SK-N-MC (cell line): ENCODE measurements around the gene NDUFC2.
"Not testable (repeated sequence)": the region's sequence is repeated elsewhere in the genome, so short reads cannot be mapped to it uniquely, and the experiment has no call there.

ENCODE experiments used
- DNase-seq: peaks from one replicate; pipeline ENCODE4 v3.0.0-alpha.2; 2011; ENCODE audit warnings: low read depth, low spot score
- H3K27ac ChIP-seq: fragments of 200-600 bp; sonication (generic); 2 replicates; pipeline ENCODE4 v1.5.1; 2016; ENCODE audit warnings: mixed run types
- H3K36me3 ChIP-seq: fragments of 200-600 bp; sonication (generic); 2 replicates; pipeline ENCODE4 v1.6.1; 2017; ENCODE audit warnings: antibody characterized with exemption, low read length, mixed read lengths; ENCODE audit not compliant: insufficient read depth
- H3K4me3 ChIP-seq: fragments of 200-600 bp; sonication (generic); 2 replicates; pipeline ENCODE4 v1.5.1; 2016
- H3K9ac ChIP-seq: fragments of 200-600 bp; sonication (generic); 2 replicates; pipeline ENCODE4 v1.8.0; 2017; ENCODE audit warnings: mixed run types, mixed read lengths; ENCODE audit not compliant: insufficient read length
- H3K9me3 ChIP-seq: fragments of 200-600 bp; sonication (generic); 2 replicates; pipeline ENCODE4 v1.6.1; 2017; ENCODE audit warnings: low read depth, mild to moderate bottlenecking, antibody characterized with exemption, low read length, moderate library complexity, mixed read lengths
- EZH2 ChIP-seq: fragments of 200-600 bp; sonication (generic); IDR thresholded peaks from one replicate; pipeline ENCODE4 v1.6.1; 2017; ENCODE audit warnings: antibody characterized with exemption
- FOXP2 ChIP-seq: optimal IDR thresholded peaks from 2 replicates; pipeline ENCODE3; 2011; ENCODE audit warnings: mild to moderate bottlenecking, moderate library complexity; ENCODE audit not compliant: insufficient read depth; ENCODE audit errors: extremely low read length, control extremely low read depth
- POLR2AphosphoS5 ChIP-seq: IDR thresholded peaks from 2 replicates; pipeline ENCODE4 v1.6.1; 2012; ENCODE audit warnings: mild to moderate bottlenecking, low read depth, low read length, borderline replicate concordance

The NDUFC2 gene

GRCh38 chr11:78050964-78051831 lies 28.5 kb downstream of the NDUFC2 start:
- DNase-seq: no peak
- Histone ChIP-seq H3K4me3 (no peak overlapping the region), H3K27ac (peak overlapping the region; percentile 57), H3K9ac (peak overlapping the region; percentile 6), H3K9me3 (no peaks in the 10 kb centered on the region), H3K36me3 (no peaks in the 10 kb centered on the region)
- TF ChIP-seq POLR2AphosphoS5 (no peak), FOXP2 (no peak), EZH2 (no peak)

- Histone ChIP-seq H3K36me3 (no peaks in the 10 kb centered on the region), H3K9me3 (no peaks in the 10 kb centered on the region), H3K27ac (no peak overlapping the region), H3K9ac (no peak overlapping the region), H3K4me3 (no peak overlapping the region)
- no peak for DNase-seq
- TF ChIP-seq EZH2: no peak
- no peak for TF ChIP-seq POLR2AphosphoS5
- TF ChIP-seq FOXP2: no peak
Measured at GRCh38 chr11:78049348-78049747, 30.3 kb downstream of the NDUFC2 start.

DNA sequence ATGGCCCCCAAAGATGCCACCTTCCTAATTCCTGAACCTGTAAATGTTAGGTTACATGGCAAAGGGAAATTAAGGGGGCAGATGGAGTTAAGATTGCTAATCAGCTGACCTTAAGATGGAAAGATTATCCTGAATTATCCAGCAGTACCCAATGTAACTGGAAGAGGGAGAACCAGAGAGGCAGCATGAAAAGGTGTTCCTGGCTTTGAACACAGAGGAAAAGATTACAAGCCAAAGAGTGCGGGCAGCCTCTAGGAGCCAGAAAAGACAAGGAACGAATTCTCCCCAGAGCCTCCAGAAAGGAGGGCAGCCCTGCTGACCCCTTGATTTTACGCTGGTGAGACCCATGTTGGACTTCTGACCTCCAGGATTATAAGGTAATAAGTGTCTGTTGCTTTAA lies 31.1 kb downstream of the NDUFC2 start:
- H3K4me3 ChIP-seq: no peak overlapping the region
- no peak for TF ChIP-seq FOXP2
- TF ChIP-seq EZH2: no peak
- TF ChIP-seq POLR2AphosphoS5: no peak
- H3K27ac ChIP-seq: no peak overlapping the region
- H3K36me3 ChIP-seq: no peaks in the 10 kb centered on the region
- no peaks in the 10 kb centered on the region for H3K9me3 ChIP-seq
- H3K9ac ChIP-seq: no peak overlapping the region
- DNase-seq: no peak

- no peaks in the 10 kb centered on the region for H3K9me3 ChIP-seq
- peak overlapping the region; percentile 58; the same call in 1 of the 2 replicates for H3K27ac ChIP-seq
- H3K36me3 ChIP-seq: no peaks in the 10 kb centered on the region
- DNase-seq: no peak
- H3K9ac ChIP-seq: peak overlapping the region; percentile 27
- peak overlapping the region; percentile 69 for H3K4me3 ChIP-seq
- TF ChIP-seq EZH2: no peak
- no peak for TF ChIP-seq POLR2AphosphoS5
- TF ChIP-seq FOXP2: no peak
Measured at GRCh38 chr11:78046486-78046854, 33.2 kb downstream of the NDUFC2 start.

DNA sequence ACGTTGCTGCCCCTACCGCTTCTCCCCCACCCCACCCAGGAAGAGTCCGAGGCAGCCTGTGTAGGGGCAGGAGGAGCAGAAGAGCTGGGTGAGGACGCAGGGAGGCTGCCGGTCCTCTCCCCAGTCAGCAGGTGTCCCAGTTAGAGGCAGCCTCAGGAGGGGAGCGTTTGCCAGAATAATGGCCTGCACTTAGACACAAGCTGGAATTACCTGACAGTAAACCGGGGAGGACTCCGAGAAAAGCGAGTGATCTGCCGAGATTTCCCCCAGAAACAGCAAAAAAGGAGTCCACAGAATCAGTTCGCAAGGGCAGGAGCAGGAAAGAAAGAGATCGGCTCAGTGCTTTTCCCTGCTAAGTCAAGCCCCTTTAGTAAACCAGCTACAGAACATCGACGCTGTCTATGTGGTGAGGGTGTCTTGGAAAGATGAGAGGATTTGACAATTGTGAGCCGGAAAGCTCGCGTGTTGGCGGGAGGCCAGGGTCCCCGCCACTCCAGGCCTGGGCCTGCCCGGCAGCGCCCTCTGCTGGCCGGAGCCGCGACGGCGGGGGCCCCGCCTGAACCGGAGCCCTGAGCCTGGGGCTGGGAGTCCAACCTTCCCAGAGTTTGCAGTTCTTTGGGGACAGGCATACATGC lies 33.7 kb downstream of the NDUFC2 start:
- peak; percentile 48 for DNase-seq
- TF ChIP-seq POLR2AphosphoS5: no peak
- no peak for TF ChIP-seq EZH2
- TF ChIP-seq FOXP2: no peak
- H3K4me3 ChIP-seq: peak overlapping the region; percentile 69
- H3K36me3 ChIP-seq: no peaks in the 10 kb centered on the region
- peak overlapping the region; percentile 58; the same call in 1 of the 2 replicates for H3K27ac ChIP-seq
- H3K9ac ChIP-seq: peak overlapping the region; percentile 63
- no peaks in the 10 kb centered on the region for H3K9me3 ChIP-seq

GRCh38 chr11:78044706-78045105 lies 35.0 kb downstream of the NDUFC2 start:
- no peak for DNase-seq
- H3K9ac ChIP-seq: no peak overlapping the region
- no peaks in the 10 kb centered on the region for H3K36me3 ChIP-seq
- H3K9me3 ChIP-seq: no peaks in the 10 kb centered on the region
- H3K27ac ChIP-seq: no peak overlapping the region
- no peak overlapping the region for H3K4me3 ChIP-seq
- no peak for TF ChIP-seq EZH2
- no peak for TF ChIP-seq FOXP2
- no peak for TF ChIP-seq POLR2AphosphoS5

DNA sequence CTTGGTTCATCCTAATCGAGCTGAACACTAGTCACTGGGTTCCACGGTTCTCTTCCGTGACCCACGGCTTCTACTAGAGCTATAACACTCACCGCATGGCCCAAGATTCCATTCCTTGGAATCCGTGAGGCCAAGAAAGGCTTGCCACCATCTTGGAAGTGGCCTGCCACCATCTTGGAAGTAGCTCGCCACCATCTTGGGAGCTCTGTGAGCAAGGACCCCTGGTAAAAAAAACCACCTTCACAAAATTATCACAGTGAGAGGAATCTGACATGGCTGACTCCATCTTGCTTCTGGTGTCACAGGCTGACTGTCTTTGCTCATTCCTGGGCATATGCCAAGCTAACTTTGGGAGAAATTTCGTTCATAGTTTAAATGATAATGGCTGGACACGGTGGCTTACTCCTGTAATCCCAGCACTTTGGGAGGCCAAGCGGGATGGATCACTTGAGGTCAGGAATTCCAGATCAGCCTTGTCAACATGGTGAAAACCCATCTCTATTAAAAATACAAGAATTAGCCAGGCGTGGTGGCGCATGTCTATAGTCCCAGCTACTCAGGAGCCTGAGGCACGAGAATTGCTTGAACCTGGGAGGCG lies 37.7 kb downstream of the NDUFC2 start:
- DNase-seq: no peak
- Histone ChIP-seq H3K4me3 (no peak overlapping the region), H3K9me3 (no peaks in the 10 kb centered on the region), H3K36me3 (no peaks in the 10 kb centered on the region), H3K27ac (no peak overlapping the region), H3K9ac (no peak overlapping the region)
- no peak for TF ChIP-seq FOXP2
- no peak for TF ChIP-seq EZH2
- no peak for TF ChIP-seq POLR2AphosphoS5

DNA sequence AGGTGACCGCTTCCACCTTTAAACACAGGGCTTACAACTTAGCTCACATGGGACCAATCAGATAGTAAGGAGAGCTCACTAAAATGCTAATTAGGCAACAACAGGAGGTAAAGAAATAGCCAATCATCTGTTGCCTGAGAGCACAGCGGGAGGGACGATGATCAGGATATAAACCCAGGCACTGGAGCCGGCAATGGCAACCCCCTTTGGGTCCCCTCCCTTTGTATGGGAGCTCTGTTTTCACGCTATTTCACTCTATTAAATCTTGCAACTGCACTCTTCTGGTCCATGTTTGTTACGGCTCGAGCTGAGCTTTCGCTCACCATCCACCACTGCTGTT lies 38.3 kb downstream of the NDUFC2 start:
- H3K27ac ChIP-seq, H3K36me3 ChIP-seq, H3K4me3 ChIP-seq, DNase-seq, H3K9me3 ChIP-seq, H3K9ac ChIP-seq: not testable (repeated sequence)
